ES-I3 (cell line): ENCODE data around the gene MTCL3.

Experiments used
- H3K36me3 ChIP-seq: 2 replicates; pipeline ENCODE4 v1.6.1; 2013; ENCODE audit warnings: mild to moderate bottlenecking, low read length, control low read depth, moderate library complexity; ENCODE audit not compliant: insufficient read depth
- H3K4me1 ChIP-seq: 2 replicates; pipeline ENCODE4 v1.6.1; 2013; ENCODE audit warnings: mild to moderate bottlenecking, control low read depth, low read length; ENCODE audit not compliant: insufficient read depth
- H3K9ac ChIP-seq: 2 replicates; pipeline ENCODE4 v1.6.1; 2013; ENCODE audit warnings: low read depth, mild to moderate bottlenecking, low read length, moderate library complexity
- H3K9me3 ChIP-seq: 2 replicates; pipeline ENCODE4 v1.6.1; 2013; ENCODE audit warnings: mild to moderate bottlenecking, low read length, moderate library complexity; ENCODE audit not compliant: control insufficient read depth, insufficient read depth

Gene MTCL3

GRCh38 chr6:127468936-127469335 lies 50.2 kb downstream of the MTCL3 start:
- H3K9me3 ChIP-seq = no peaks in the 10 kb centered on the region
- no peaks in the 10 kb centered on the region for H3K36me3 ChIP-seq
- H3K4me1 ChIP-seq = no peaks in the 10 kb centered on the region
- no peak overlapping the region for H3K9ac ChIP-seq

GRCh38 chr6:127466416-127466815 lies 52.7 kb downstream of the MTCL3 start:
- no peaks in the 10 kb centered on the region for H3K4me1 ChIP-seq
- no peak overlapping the region for H3K9ac ChIP-seq
- no peaks in the 10 kb centered on the region for H3K9me3 ChIP-seq
- H3K36me3 ChIP-seq = no peaks in the 10 kb centered on the region

- no peaks in the 10 kb centered on the region for H3K9me3 ChIP-seq
- H3K36me3 ChIP-seq = no peaks in the 10 kb centered on the region
- no peaks in the 10 kb centered on the region for H3K4me1 ChIP-seq
- no peak overlapping the region for H3K9ac ChIP-seq
Measured at GRCh38 chr6:127464881-127465459, 54.2 kb downstream of the MTCL3 start.

- H3K9me3 ChIP-seq = no peaks in the 10 kb centered on the region
- H3K9ac ChIP-seq = no peak overlapping the region
- H3K4me1 ChIP-seq = no peaks in the 10 kb centered on the region; the same call in 1 of the 2 replicates
- no peaks in the 10 kb centered on the region for H3K36me3 ChIP-seq
Measured at GRCh38 chr6:127464161-127464880, 54.8 kb downstream of the MTCL3 start.

GRCh38 chr6:127463056-127463455 lies 56.1 kb downstream of the MTCL3 start:
- H3K9me3 ChIP-seq = no peaks in the 10 kb centered on the region
- no peak overlapping the region for H3K9ac ChIP-seq
- no peaks in the 10 kb centered on the region for H3K36me3 ChIP-seq
- H3K4me1 ChIP-seq = peaks cover 12% of the 10 kb centered on the region

GRCh38 chr6:127462376-127462775 lies 56.8 kb downstream of the MTCL3 start:
- H3K9ac ChIP-seq = no peak overlapping the region
- H3K9me3 ChIP-seq = no peaks in the 10 kb centered on the region
- H3K4me1 ChIP-seq = peaks cover 17% of the 10 kb centered on the region
- H3K36me3 ChIP-seq = no peaks in the 10 kb centered on the region

- Histone ChIP-seq H3K4me1 (peaks cover 28% of the 10 kb centered on the region), H3K9ac (no peak overlapping the region), H3K9me3 (no peaks in the 10 kb centered on the region), H3K36me3 (no peaks in the 10 kb centered on the region)
Measured at GRCh38 chr6:127460465-127460864, 58.7 kb downstream of the MTCL3 start.

- Histone ChIP-seq H3K9me3 (no peaks in the 10 kb centered on the region), H3K36me3 (no peaks in the 10 kb centered on the region), H3K4me1 (peaks cover 28% of the 10 kb centered on the region), H3K9ac (no peak within 1 kb of the TSS; the same call in 1 of the 2 replicates)
Measured at GRCh38 chr6:127459231-127459641, 59.9 kb downstream of the MTCL3 start, which contains the start of gene KIAA0408. KIAA0408 (minus strand) TSS chr6:127459389; CDS start chr6:127453981, 5,408 bp downstream.

- Histone ChIP-seq H3K9ac (no peak overlapping the region; the same call in 1 of the 2 replicates), H3K9me3 (no peaks in the 10 kb centered on the region), H3K4me1 (peaks cover 28% of the 10 kb centered on the region)
Measured at GRCh38 chr6:127458817-127459216, 60.3 kb downstream of the MTCL3 start.

GRCh38 chr6:127458222-127458621 lies 60.9 kb downstream of the MTCL3 start:
- peaks cover 28% of the 10 kb centered on the region for H3K4me1 ChIP-seq
- no peak overlapping the region for H3K9ac ChIP-seq
- H3K36me3 ChIP-seq = no peaks in the 10 kb centered on the region
- no peaks in the 10 kb centered on the region for H3K9me3 ChIP-seq

More at GRCh38 chr6:127458817-127459216, 60.3 kb downstream of the MTCL3 start:
- no peaks in the 10 kb centered on the region for H3K36me3 ChIP-seq

GRCh38 chr6:127457456-127458064 lies 61.6 kb downstream of the MTCL3 start:
- peaks cover 28% of the 10 kb centered on the region for H3K4me1 ChIP-seq
- H3K9me3 ChIP-seq = no peaks in the 10 kb centered on the region
- H3K9ac ChIP-seq = no peak overlapping the region
- no peaks in the 10 kb centered on the region for H3K36me3 ChIP-seq

GRCh38 chr6:127456465-127456864 lies 62.7 kb downstream of the MTCL3 start:
- Histone ChIP-seq H3K9ac (no peak overlapping the region), H3K36me3 (no peaks in the 10 kb centered on the region), H3K4me1 (peaks cover 28% of the 10 kb centered on the region), H3K9me3 (no peaks in the 10 kb centered on the region)

- Histone ChIP-seq H3K36me3 (no peaks in the 10 kb centered on the region), H3K9me3 (no peaks in the 10 kb centered on the region), H3K9ac (no peak overlapping the region), H3K4me1 (peaks cover 35% of the 10 kb centered on the region)
Measured at GRCh38 chr6:127453845-127454619, 65.1 kb downstream of the MTCL3 start.

GRCh38 chr6:127452803-127453202 lies 66.3 kb downstream of the MTCL3 start:
- Histone ChIP-seq H3K9ac (no peak overlapping the region), H3K4me1 (peaks cover 24% of the 10 kb centered on the region), H3K9me3 (no peaks in the 10 kb centered on the region)

More at GRCh38 chr6:127452803-127453202, 66.3 kb downstream of the MTCL3 start:
- no peaks in the 10 kb centered on the region for H3K36me3 ChIP-seq
